ENCODE results near the gene ZBTB42. TPM values are rescaled to one million over a fixed set of nuclear protein-coding genes. Genes with fewer than 3 reads are reported as not detected.

The ZBTB42 gene
- total RNA-seq, 1 experiment from 2014 or later: 1.4 TPM

GRCh38 chr14:104794099-104794498 is 6.8 kb upstream of the ZBTB42 start:
- intact Hi-C loops (cut with micrococcal nuclease; ENCODE audit: unreplicated experiment): no loop called here
- POLR2A ChIA-PET (ENCODE audit: low non-redundant PET): no interaction called here
- Histone ChIP-seq H3K4me3 (ENCODE audit: low read depth, low read length, poor library complexity, severe bottlenecking) (peak overlapping the region; percentile 66), H3K9me3 (ENCODE audit: low read depth, low read length, poor library complexity, severe bottlenecking) (no peaks in the 10 kb centered on the region), H3K27ac (ENCODE audit: low read depth, low read length, poor library complexity, severe bottlenecking) (peak overlapping the region; percentile 73), H3K36me3 (ENCODE audit: insufficient read depth, low read length, poor library complexity, severe bottlenecking) (peaks cover 10% of the 10 kb centered on the region), H3K27me3 (replicated peaks; ENCODE audit: insufficient read depth, low read depth, low read length, poor library complexity) (no peaks in the 10 kb centered on the region), H3K4me1 (ENCODE audit: insufficient read depth, low read length, poor library complexity, severe bottlenecking) (peaks cover 15% of the 10 kb centered on the region)
- TF ChIP-seq, protein P1, sequence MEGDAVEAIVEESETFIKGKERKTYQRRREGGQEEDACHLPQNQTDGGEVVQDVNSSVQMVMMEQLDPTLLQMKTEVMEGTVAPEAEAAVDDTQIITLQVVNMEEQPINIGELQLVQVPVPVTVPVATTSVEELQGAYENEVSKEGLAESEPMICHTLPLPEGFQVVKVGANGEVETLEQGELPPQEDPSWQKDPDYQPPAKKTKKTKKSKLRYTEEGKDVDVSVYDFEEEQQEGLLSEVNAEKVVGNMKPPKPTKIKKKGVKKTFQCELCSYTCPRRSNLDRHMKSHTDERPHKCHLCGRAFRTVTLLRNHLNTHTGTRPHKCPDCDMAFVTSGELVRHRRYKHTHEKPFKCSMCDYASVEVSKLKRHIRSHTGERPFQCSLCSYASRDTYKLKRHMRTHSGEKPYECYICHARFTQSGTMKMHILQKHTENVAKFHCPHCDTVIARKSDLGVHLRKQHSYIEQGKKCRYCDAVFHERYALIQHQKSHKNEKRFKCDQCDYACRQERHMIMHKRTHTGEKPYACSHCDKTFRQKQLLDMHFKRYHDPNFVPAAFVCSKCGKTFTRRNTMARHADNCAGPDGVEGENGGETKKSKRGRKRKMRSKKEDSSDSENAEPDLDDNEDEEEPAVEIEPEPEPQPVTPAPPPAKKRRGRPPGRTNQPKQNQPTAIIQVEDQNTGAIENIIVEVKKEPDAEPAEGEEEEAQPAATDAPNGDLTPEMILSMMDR (conservative IDR thresholded peaks at IDR 0.05; ENCODE audit: low read depth, low read length): no peak
- no peak for TF ChIP-seq EZH2 (IDR thresholded peaks at IDR 0.05; ENCODE audit: borderline replicate concordance, low read depth, low read length, poor library complexity, severe bottlenecking)
- peak; percentile 84 for DNase-seq (ENCODE audit: low spot score)
- TSS peak; percentile 70 for BruUV-seq (replicated peaks)
- CTCF ChIA-PET: no interaction called here

GRCh38 chr14:104794631-104794992 is 6.3 kb upstream of the ZBTB42 start:
- intact Hi-C loops (cut with micrococcal nuclease; ENCODE audit: unreplicated experiment): no loop called here
- Histone ChIP-seq H3K4me1 (ENCODE audit: insufficient read depth, low read length, poor library complexity, severe bottlenecking) (peaks cover 15% of the 10 kb centered on the region), H3K27ac (ENCODE audit: low read depth, low read length, poor library complexity, severe bottlenecking) (peak overlapping the region; percentile 73), H3K4me3 (ENCODE audit: low read depth, low read length, poor library complexity, severe bottlenecking) (peak overlapping the region; percentile 66), H3K27me3 (replicated peaks; ENCODE audit: insufficient read depth, low read depth, low read length, poor library complexity) (no peaks in the 10 kb centered on the region), H3K9me3 (ENCODE audit: low read depth, low read length, poor library complexity, severe bottlenecking) (no peaks in the 10 kb centered on the region), H3K36me3 (ENCODE audit: insufficient read depth, low read length, poor library complexity, severe bottlenecking) (peaks cover 10% of the 10 kb centered on the region)
- ChIA-PET POLR2A (ENCODE audit: low non-redundant PET) (no interaction called here), CTCF (no interaction called here)
- BruUV-seq (replicated peaks): no TSS peak
- TF ChIP-seq EZH2 (IDR thresholded peaks at IDR 0.05; ENCODE audit: borderline replicate concordance, low read depth, low read length, poor library complexity, severe bottlenecking): no peak
- TF ChIP-seq, protein P1 (conservative IDR thresholded peaks at IDR 0.05; ENCODE audit: low read depth, low read length): no peak
- DNase-seq (ENCODE audit: low spot score): no peak

DNA sequence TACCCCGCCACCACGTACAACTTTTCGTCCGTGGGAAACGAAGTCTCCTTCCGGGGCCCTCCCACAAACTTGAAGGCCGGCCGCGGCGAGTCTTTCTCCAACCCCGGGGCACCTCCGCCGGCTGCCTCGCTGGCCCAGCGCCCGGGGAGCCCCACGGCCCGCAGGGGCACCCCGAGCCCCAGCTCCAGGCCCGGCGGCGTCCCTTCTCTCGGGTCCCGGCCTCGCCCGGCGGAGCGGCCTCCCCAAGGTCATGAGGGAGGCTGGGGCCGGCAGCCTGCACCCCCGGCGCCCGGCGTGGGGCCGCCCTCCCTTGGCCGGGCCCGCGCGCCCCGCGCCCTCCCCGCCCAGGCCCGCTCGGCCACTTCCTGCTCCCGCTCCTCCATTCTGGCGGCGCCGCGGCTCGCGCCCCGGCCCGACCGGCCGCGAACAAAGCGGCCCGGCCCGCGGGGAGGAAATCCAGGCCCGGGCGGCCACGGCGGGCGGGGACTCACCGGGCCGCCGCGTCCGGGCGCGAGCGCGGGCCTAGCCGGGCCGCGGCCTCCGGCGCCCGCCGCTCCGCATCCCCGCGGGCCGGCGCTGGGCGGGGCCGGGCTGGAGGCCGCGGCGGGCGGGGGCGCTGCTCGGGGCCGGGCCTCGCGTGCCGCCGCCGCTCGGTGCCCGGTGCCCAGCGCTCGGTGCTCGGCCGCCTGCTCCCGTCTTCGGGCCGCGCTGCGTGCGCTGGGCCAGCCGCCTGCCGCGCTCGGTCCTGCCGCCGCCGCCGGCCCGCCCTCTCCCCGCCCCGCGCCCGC is 5.7 kb upstream of the ZBTB42 start, which contains the start of gene AKT1:
AKT1 (minus strand) TSS at position 756 of the 788 bp plus-strand sequence. CDS start 3,105 bp downstream, outside the sequence.
- DNase-seq (ENCODE audit: low spot score): no peak
- Histone ChIP-seq H3K36me3 (ENCODE audit: insufficient read depth, low read length, poor library complexity, severe bottlenecking) (peaks cover 10% of the 10 kb centered on the region), H3K27me3 (replicated peaks; ENCODE audit: insufficient read depth, low read depth, low read length, poor library complexity) (no peaks in the 10 kb centered on the region), H3K9me3 (ENCODE audit: low read depth, low read length, poor library complexity, severe bottlenecking) (no peaks in the 10 kb centered on the region), H3K4me1 (ENCODE audit: insufficient read depth, low read length, poor library complexity, severe bottlenecking) (peaks cover 17% of the 10 kb centered on the region), H3K4me3 (ENCODE audit: low read depth, low read length, poor library complexity, severe bottlenecking) (peak within 1 kb of the TSS; percentile 66), H3K27ac (ENCODE audit: low read depth, low read length, poor library complexity, severe bottlenecking) (peak within 1 kb of the TSS; percentile 73)
- TF ChIP-seq EZH2 (IDR thresholded peaks at IDR 0.05; ENCODE audit: borderline replicate concordance, low read depth, low read length, poor library complexity, severe bottlenecking): no peak
- TF ChIP-seq, protein P1 (conservative IDR thresholded peaks at IDR 0.05; ENCODE audit: low read depth, low read length): no peak
- BruUV-seq (replicated peaks): no TSS peak
- POLR2A ChIA-PET (ENCODE audit: low non-redundant PET): no interaction called here
- CTCF ChIA-PET: no interaction called here
- intact Hi-C loops (cut with micrococcal nuclease; ENCODE audit: unreplicated experiment): no loop called here
